GM18858 (cell line): ENCODE data around the gene FBXW5.

Experiments
- ATAC-seq: cut with Tn5 transposase; IDR thresholded peaks from one replicate; pipeline ENCODE4 v1.9.1; 2021; ENCODE audit not compliant: unreplicated experiment

Gene FBXW5

GRCh38 chr9:136936645-136937170 lies 7.8 kb downstream of the FBXW5 start:
- ATAC-seq = no peak

- no peak for ATAC-seq
Measured at GRCh38 chr9:136935651-136936050, 8.9 kb downstream of the FBXW5 start.

GRCh38 chr9:136934277-136934676 lies 10.3 kb downstream of the FBXW5 start:
- no peak for ATAC-seq

- ATAC-seq = no peak
Measured at GRCh38 chr9:136931611-136932130, 12.9 kb downstream of the FBXW5 start.

GRCh38 chr9:136930014-136930413 lies 14.5 kb downstream of the FBXW5 start:
- ATAC-seq = no peak

GRCh38 chr9:136928591-136928990 lies 15.9 kb downstream of the FBXW5 start:
- no peak for ATAC-seq

- no peak for ATAC-seq
Measured at GRCh38 chr9:136927343-136928271, 16.9 kb downstream of the FBXW5 start.

- ATAC-seq = no peak
Measured at GRCh38 chr9:136926749-136927148, 17.8 kb downstream of the FBXW5 start.

- no peak for ATAC-seq
Measured at GRCh38 chr9:136926154-136926704, 18.3 kb downstream of the FBXW5 start.

GRCh38 chr9:136925414-136926153 lies 19.0 kb downstream of the FBXW5 start:
- ATAC-seq = no peak

- ATAC-seq = no peak
Measured at GRCh38 chr9:136923881-136924280, 20.7 kb downstream of the FBXW5 start.

GRCh38 chr9:136922540-136922939 lies 22.0 kb downstream of the FBXW5 start:
- ATAC-seq = no peak

- ATAC-seq = no peak
Measured at GRCh38 chr9:136921718-136922117, 22.8 kb downstream of the FBXW5 start.

GRCh38 chr9:136921307-136921706 lies 23.2 kb downstream of the FBXW5 start:
- ATAC-seq = no peak

GRCh38 chr9:136920734-136921231 lies 23.8 kb downstream of the FBXW5 start:
- no peak for ATAC-seq

GRCh38 chr9:136920069-136920468 lies 24.5 kb downstream of the FBXW5 start:
- no peak for ATAC-seq

- no peak for ATAC-seq
Measured at GRCh38 chr9:136917902-136918301, 26.6 kb downstream of the FBXW5 start.

- no peak for ATAC-seq
Measured at GRCh38 chr9:136916330-136917184, 28.0 kb downstream of the FBXW5 start.

- no peak for ATAC-seq
Measured at GRCh38 chr9:136915632-136916329, 28.8 kb downstream of the FBXW5 start.
